GM12892 (cell line): ENCODE data around the gene CCDC97.

Experiments
- POLR2A ChIP-seq: IDR thresholded peaks from 2 replicates; pipeline ENCODE4 v1.6.1; 2011; ENCODE audit warnings: low read depth, low read length, control low read depth
- POLR2AphosphoS5 ChIP-seq: IDR thresholded peaks from 2 replicates; pipeline ENCODE4 v1.6.1; 2011; ENCODE audit warnings: low read depth, low read length, control low read depth
- TAF1 ChIP-seq: IDR thresholded peaks from 2 replicates; pipeline ENCODE4 v1.6.1; 2011; ENCODE audit warnings: low read depth, mild to moderate bottlenecking, control low read depth, low read length, borderline replicate concordance

DNA sequence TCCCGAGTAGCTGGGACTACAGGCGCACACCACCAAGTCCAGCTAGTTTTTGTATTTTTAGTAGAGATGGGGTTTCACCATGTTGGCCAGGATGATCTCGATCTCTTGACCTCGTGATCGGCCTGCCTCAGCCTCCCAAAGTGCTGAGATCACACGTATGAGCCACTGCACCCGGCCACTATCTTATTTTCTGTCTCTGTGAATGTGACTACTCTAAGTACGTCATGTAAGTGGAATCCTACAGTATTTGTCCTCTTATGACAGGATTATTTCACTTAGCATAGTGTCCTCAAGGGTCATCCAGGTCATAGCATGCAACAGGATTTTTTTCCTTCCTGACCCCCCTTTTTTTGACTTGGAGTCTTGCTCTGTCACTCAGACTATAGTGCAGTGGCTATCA, 61.6 kb downstream of the CCDC97 start:
- no peak for TF ChIP-seq POLR2A
- no peak for TF ChIP-seq TAF1
- TF ChIP-seq POLR2AphosphoS5: no peak
